Measurements from ENCODE around the gene MRPL17.

GRCh38 chr11:6650104-6650503 is 33.0 kb downstream of the MRPL17 start:
- TF ChIP-seq ZNF274 (IDR thresholded peaks at IDR 0.05; ENCODE audit: low read depth, low read length) (no peak), YY1 (IDR thresholded peaks at IDR 0.05; ENCODE audit: insufficient read depth, insufficient read length) (no peak), SUZ12 (IDR thresholded peaks at IDR 0.05; ENCODE audit: extremely low read depth, insufficient read depth, insufficient read length) (no peak)

Data from NT2/D1 (cell line).